Coronary artery (tissue), 2 donors: Measurements from ENCODE around the gene NDC80.

ENCODE experiments used
- DNase-seq: peaks from one replicate; pipeline ENCODE4 v3.0.0-alpha.2; 2017; ENCODE audit warnings: low spot score
- H3K27ac ChIP-seq, 2 donors: fragments of 200-600 bp; sonication (generic); one replicate each; pipeline ENCODE4 v1.5.1; 2016 to 2019
- H3K4me3 ChIP-seq: fragments of 200-600 bp; sonication (generic); 2 replicates; pipeline ENCODE4 v1.5.1; 2016; ENCODE audit warnings: mild to moderate bottlenecking, moderate library complexity
- TF ChIP-seq, protein P1 (sequence below): fragments of 200-600 bp; sonication (generic); IDR thresholded peaks from one replicate; pipeline ENCODE4 v1.5.1; 2019; ENCODE audit warnings: antibody characterized with exemption

NDC80 gene

GRCh38 chr18:2641638-2642037 lies 70.3 kb downstream of the NDC80 start:
- no peak for DNase-seq
- Histone ChIP-seq H3K4me3 (peak overlapping the region; percentile 38), H3K27ac (no peak overlapping the region)
- TF ChIP-seq, protein P1, sequence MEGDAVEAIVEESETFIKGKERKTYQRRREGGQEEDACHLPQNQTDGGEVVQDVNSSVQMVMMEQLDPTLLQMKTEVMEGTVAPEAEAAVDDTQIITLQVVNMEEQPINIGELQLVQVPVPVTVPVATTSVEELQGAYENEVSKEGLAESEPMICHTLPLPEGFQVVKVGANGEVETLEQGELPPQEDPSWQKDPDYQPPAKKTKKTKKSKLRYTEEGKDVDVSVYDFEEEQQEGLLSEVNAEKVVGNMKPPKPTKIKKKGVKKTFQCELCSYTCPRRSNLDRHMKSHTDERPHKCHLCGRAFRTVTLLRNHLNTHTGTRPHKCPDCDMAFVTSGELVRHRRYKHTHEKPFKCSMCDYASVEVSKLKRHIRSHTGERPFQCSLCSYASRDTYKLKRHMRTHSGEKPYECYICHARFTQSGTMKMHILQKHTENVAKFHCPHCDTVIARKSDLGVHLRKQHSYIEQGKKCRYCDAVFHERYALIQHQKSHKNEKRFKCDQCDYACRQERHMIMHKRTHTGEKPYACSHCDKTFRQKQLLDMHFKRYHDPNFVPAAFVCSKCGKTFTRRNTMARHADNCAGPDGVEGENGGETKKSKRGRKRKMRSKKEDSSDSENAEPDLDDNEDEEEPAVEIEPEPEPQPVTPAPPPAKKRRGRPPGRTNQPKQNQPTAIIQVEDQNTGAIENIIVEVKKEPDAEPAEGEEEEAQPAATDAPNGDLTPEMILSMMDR = no peak

GRCh38 chr18:2642771-2643170 lies 71.4 kb downstream of the NDC80 start:
- TF ChIP-seq, protein P1 = no peak
- H3K27ac ChIP-seq = no peak overlapping the region
- DNase-seq = no peak
- no peak overlapping the region for H3K4me3 ChIP-seq

DNA sequence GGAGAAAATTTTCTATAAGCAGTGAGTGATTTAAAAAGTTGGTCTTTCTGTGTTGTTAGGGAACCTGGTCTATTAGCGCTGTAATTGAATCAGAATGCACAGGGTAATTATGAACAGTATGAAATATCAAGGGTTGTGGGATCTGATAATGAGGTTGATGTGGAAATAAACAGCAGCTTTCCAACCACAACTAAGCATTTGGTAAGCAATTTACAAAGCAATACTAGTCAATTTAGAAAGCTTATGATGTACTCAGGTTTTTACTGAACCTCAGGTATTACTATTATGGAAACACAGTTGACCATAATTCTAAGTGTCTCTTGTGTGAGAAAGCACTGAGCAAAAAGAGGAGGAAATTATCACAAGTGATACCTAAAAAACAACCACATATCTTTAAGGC lies 73.2 kb downstream of the NDC80 start:
- DNase-seq = no peak
- Histone ChIP-seq H3K4me3 (no peak overlapping the region), H3K27ac (no peak overlapping the region)
- TF ChIP-seq, protein P1 = no peak

- DNase-seq = no peak
- Histone ChIP-seq H3K4me3 (no peak overlapping the region), H3K27ac (no peak overlapping the region)
- TF ChIP-seq, protein P1 = no peak
Observed at GRCh38 chr18:2651981-2652380, 80.6 kb downstream of the NDC80 start.

GRCh38 chr18:2653467-2653866 lies 82.1 kb downstream of the NDC80 start:
- TF ChIP-seq, protein P1 = no peak
- DNase-seq = no peak
- H3K27ac ChIP-seq = no peak overlapping the region

DNA sequence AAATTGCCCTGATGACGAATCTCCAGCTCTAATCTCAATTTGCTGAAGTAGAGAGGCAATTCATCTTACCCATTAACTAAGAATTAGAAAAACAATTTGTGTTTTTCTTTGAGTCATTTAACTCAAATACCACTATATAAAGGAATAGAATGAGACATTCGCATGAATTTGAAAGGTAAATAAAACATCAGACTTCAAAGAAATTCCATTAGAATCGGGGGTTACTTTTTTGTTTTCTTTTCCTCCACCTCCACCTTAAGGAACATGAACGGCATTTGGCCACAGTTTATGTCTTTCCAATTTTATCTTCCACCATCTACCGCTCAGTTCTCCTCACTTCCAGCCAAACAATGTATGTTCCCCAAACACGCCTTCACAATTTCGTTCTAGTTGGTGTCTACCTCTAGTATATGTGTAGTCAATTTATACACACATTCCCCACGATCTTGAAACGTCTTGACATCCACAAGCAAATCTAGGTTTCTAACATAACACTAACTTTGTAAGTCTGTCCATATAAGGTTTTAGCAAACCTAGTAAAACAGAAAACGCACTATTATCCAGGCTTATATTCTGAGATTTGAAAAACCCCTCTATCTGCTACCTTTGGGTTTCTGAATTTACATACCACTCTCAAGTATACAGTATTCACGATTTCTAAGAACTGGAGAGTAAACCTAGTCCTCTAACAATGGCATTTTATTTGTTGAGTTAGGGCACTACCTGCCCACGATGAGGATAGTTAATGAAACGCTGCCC lies 83.0 kb downstream of the NDC80 start:
- Histone ChIP-seq H3K4me3 (peak overlapping the region; percentile 93), H3K27ac (peak overlapping the region; percentile 97 to 99)
- DNase-seq = no peak
- TF ChIP-seq, protein P1 = no peak

More at GRCh38 chr18:2653467-2653866, 82.1 kb downstream of the NDC80 start:
- H3K4me3 ChIP-seq = no peak overlapping the region

DNA sequence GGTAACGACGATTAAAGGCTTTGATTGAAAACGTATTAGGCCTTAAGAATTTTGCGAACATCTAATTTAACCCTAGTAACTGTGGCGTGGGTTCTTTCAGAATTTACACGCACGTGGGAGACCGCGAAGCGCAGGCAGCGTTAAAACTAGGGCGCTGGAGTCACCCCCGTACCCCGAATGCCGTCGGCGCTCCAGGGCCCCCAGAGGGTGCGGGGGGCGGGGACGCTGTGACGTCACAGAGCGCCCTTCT lies 83.5 kb downstream of the NDC80 start:
- peak overlapping the region; percentile 97 to 99 for H3K27ac ChIP-seq
- H3K4me3 ChIP-seq = peak overlapping the region; percentile 93
- TF ChIP-seq, protein P1 = no peak
- no peak for DNase-seq
